ENCODE data around the gene PRR33.

PRR33 gene

GRCh38 chr11:1839924-1840779 lies 51.5 kb downstream of the PRR33 start:
- no peaks in the 10 kb centered on the region for H3K79me2 ChIP-seq (ENCODE audit: insufficient read depth, low read length)
- H3K9ac ChIP-seq (ENCODE audit: low read depth, low read length) = no peak overlapping the region
- no peaks in the 10 kb centered on the region; the same call in 1 of the 2 replicates for H4K20me1 ChIP-seq (ENCODE audit: insufficient read depth, low read length)
- DNase-seq (no peak), ATAC-seq (ENCODE audit: insufficient read depth, low read depth) (no peak)
- no peak overlapping the region for H2AFZ ChIP-seq (ENCODE audit: low read depth, low read length)
- H3K27ac ChIP-seq (ENCODE audit: low read length) = no peak overlapping the region
- H3K36me3 ChIP-seq (ENCODE audit: insufficient read depth, low read length) = no peaks in the 10 kb centered on the region
- 0 out of 2 replicates have a peak, but pooled peaks cover 4% of the 10 kb centered on the region for H3K4me1 ChIP-seq (ENCODE audit: insufficient read depth, low read length)
- TF ChIP-seq EZH2 (IDR thresholded peaks at IDR 0.05; ENCODE audit: borderline replicate concordance, low read depth, low read length, severe bottlenecking) = no peak
- TF ChIP-seq, protein P1, sequence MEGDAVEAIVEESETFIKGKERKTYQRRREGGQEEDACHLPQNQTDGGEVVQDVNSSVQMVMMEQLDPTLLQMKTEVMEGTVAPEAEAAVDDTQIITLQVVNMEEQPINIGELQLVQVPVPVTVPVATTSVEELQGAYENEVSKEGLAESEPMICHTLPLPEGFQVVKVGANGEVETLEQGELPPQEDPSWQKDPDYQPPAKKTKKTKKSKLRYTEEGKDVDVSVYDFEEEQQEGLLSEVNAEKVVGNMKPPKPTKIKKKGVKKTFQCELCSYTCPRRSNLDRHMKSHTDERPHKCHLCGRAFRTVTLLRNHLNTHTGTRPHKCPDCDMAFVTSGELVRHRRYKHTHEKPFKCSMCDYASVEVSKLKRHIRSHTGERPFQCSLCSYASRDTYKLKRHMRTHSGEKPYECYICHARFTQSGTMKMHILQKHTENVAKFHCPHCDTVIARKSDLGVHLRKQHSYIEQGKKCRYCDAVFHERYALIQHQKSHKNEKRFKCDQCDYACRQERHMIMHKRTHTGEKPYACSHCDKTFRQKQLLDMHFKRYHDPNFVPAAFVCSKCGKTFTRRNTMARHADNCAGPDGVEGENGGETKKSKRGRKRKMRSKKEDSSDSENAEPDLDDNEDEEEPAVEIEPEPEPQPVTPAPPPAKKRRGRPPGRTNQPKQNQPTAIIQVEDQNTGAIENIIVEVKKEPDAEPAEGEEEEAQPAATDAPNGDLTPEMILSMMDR (IDR thresholded peaks at IDR 0.05; ENCODE audit: borderline replicate concordance, extremely low read depth, low read length, poor library complexity, severe bottlenecking) = no peak
- no peak overlapping the region for H3K4me3 ChIP-seq (ENCODE audit: low read depth in 1 of 2, low read length in 2 of 2)
- H3K4me2 ChIP-seq (ENCODE audit: insufficient read depth, low read length) = no peak overlapping the region
- no peaks in the 10 kb centered on the region for H3K9me3 ChIP-seq (ENCODE audit: insufficient read depth, low read length, severe bottlenecking)
- H3K27me3 ChIP-seq (ENCODE audit: insufficient read depth, low read length, poor library complexity) = peaks cover 6% of the 10 kb centered on the region

DNA sequence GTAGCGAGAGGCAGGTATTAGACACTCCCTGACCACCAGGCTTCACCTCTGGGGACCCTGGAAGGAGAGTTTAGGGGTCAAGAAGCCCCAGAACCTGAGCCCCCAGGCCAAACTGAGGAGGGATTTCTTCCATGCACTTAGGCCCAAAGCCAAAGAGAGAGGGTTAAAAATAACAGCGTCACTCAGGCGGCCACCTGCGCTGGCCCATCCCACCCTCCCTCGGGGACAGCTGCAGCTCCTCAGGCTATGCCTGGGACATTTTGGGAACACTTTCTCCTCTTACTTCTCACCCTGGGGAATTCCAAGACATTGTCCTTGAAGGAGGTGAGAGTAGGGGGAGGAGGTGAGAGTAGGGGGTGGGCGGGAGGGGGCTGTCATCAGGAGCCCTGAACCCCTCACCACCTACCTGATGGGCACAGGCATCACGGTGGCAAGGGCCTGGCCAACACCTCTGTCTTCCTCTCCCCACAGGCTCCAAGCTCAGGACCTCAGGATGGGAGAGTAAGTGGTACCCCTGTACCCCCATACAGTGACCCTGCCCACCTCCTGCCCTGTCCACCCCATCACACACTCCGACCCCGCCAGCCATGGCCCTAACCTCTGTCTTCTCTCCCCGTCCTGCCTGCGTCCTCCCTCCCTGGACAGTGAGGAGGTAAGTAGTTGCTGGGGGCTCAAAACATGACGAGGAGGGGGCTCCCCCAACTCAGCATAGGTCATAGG lies 52.3 kb downstream of the PRR33 start:
- Histone ChIP-seq H3K36me3 (ENCODE audit: insufficient read depth, low read length) (no peaks in the 10 kb centered on the region), H3K9me3 (ENCODE audit: insufficient read depth, low read length, severe bottlenecking) (no peaks in the 10 kb centered on the region), H3K4me1 (ENCODE audit: insufficient read depth, low read length) (0 out of 2 replicates have a peak, but pooled peaks cover 4% of the 10 kb centered on the region), H2AFZ (ENCODE audit: low read depth, low read length) (no peak overlapping the region), H3K27me3 (ENCODE audit: insufficient read depth, low read length, poor library complexity) (no peaks in the 10 kb centered on the region), H3K9ac (ENCODE audit: low read depth, low read length) (no peak overlapping the region), H3K27ac (ENCODE audit: low read length) (no peak overlapping the region), H4K20me1 (ENCODE audit: insufficient read depth, low read length) (no peaks in the 10 kb centered on the region), H3K4me2 (ENCODE audit: insufficient read depth, low read length) (no peak overlapping the region), H3K4me3 (ENCODE audit: low read depth in 1 of 2, low read length in 2 of 2) (no peak overlapping the region), H3K79me2 (ENCODE audit: insufficient read depth, low read length) (no peaks in the 10 kb centered on the region)
- DNase-seq = no peak
- TF ChIP-seq, protein P1 (IDR thresholded peaks at IDR 0.05; ENCODE audit: borderline replicate concordance, extremely low read depth, low read length, poor library complexity, severe bottlenecking) = no peak
- TF ChIP-seq EZH2 (IDR thresholded peaks at IDR 0.05; ENCODE audit: borderline replicate concordance, low read depth, low read length, severe bottlenecking) = no peak
- ATAC-seq (ENCODE audit: insufficient read depth, low read depth) = no peak

DNA sequence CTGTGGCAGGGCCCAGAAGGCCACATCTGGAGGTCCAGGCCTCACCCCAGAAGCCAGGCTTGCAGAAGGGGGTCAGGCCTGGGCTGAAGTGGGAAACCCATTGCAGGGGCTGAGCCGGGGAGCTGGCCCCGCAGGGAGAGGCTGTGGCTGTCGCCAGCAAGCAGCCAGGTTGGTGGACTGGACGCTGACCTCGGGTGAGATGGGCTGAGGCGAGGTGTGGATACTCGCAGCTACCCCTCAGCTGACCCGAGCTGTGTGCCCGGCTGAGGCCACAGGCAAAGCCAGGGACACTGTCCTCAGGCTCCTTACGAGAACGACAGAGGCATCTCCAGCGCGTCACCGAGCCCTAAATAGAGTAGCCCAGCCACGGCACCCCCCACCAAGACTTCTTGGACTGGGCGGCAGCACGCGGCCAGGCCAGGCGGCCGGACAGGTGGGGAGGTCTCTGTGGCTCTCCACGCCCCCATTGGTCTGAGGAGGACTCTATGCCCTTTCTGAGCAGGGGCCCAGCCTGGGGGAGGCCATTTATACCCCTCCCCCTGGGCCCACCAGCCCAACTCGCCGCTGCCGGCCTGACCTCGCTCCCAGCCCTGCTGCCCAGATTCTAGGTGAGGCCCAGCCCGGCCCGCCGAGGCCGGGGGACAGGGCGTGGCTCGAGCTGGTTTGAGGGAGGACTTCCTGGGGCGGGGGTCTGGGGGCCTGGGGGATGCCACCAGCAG lies 53.1 kb downstream of the PRR33 start, which contains the start of gene TNNI2:
Gene TNNI2 (plus strand): TSS at position 556 of the 719 bp plus-strand sequence. CDS start 716 bp downstream, outside the sequence.
- TF ChIP-seq EZH2 (IDR thresholded peaks at IDR 0.05; ENCODE audit: borderline replicate concordance, low read depth, low read length, severe bottlenecking) = no peak
- TF ChIP-seq, protein P1 (IDR thresholded peaks at IDR 0.05; ENCODE audit: borderline replicate concordance, extremely low read depth, low read length, poor library complexity, severe bottlenecking) = no peak
- no peaks in the 10 kb centered on the region for H4K20me1 ChIP-seq (ENCODE audit: insufficient read depth, low read length)
- DNase-seq (no peak), ATAC-seq (ENCODE audit: insufficient read depth, low read depth) (no peak)
- no peak within 1 kb of the TSS for H3K4me2 ChIP-seq (ENCODE audit: insufficient read depth, low read length)
- no peaks in the 10 kb centered on the region for H3K36me3 ChIP-seq (ENCODE audit: insufficient read depth, low read length)
- H3K9ac ChIP-seq (ENCODE audit: low read depth, low read length) = no peak within 1 kb of the TSS
- H3K9me3 ChIP-seq (ENCODE audit: insufficient read depth, low read length, severe bottlenecking) = no peaks in the 10 kb centered on the region
- H3K4me3 ChIP-seq (ENCODE audit: low read depth in 1 of 2, low read length in 2 of 2) = no peak within 1 kb of the TSS
- no peaks in the 10 kb centered on the region for H3K27me3 ChIP-seq (ENCODE audit: insufficient read depth, low read length, poor library complexity)
- H3K27ac ChIP-seq (ENCODE audit: low read length) = no peak within 1 kb of the TSS
- H3K79me2 ChIP-seq (ENCODE audit: insufficient read depth, low read length) = no peaks in the 10 kb centered on the region
- H3K4me1 ChIP-seq (ENCODE audit: insufficient read depth, low read length) = 0 out of 2 replicates have a peak, but pooled peaks cover 4% of the 10 kb centered on the region
- H2AFZ ChIP-seq (ENCODE audit: low read depth, low read length) = no peak within 1 kb of the TSS

Data from DND-41 (cell line).